ENCODE results near the gene CEP104. TPM values are rescaled to one million over a fixed set of nuclear protein-coding genes. Genes with fewer than 3 reads are reported as not detected.

Gene CEP104
- polyA plus RNA-seq, 3 donors: 8.3 to 25.1 (median 13.0) TPM

DNA sequence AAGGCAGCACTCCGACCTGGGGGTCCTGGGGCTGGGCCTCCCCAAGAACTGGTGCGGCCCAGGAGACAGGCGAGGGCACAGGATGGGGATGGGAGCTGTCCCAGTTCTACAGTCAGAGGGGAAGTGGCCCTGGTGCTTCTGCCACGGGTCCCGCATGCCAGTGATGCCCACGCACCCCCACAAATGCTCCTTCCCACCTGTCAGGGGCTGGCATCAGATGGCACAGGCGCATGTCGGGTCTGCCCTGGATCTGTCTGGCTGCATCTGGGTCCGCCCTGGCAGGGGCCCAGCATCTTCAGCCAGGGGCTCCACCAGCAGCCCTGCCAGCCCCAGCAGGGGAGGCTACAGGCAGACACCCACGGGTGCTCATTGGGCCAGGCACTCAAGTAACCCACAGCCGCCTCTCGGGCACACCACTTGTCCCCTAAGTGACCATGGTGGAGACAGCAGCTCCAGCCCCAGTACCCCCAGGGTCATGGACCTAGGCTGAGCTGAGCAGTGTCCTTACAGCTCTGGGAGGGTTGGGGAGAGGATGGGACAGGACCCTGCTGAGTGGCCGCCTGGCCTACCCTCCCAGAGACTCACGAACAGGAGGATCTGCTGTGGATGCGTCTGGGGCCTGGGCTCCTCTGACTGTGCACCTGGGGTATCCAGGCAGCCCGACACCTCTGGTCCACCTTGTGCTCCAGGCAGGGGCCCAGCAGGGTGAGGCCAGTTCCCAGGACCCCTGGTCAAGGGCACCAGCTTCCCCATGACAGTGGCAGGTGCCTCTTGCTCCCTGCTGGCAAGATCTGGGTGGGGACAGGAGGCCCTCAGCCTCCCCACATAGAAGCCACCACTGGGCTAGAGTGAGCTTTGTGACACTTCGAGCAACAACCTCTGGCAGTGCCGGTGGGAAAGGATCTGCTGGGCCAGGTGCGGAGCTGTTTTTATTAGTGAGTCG is 79.1 kb downstream of the CEP104 start:
- peaks cover 1 to 14% (median 6%) of the 10 kb centered on the region in 3 donors for H3K27me3 Mint-ChIP-seq (ENCODE audit: low read depth in 3 of 3)
- TF ChIP-seq, protein P1, sequence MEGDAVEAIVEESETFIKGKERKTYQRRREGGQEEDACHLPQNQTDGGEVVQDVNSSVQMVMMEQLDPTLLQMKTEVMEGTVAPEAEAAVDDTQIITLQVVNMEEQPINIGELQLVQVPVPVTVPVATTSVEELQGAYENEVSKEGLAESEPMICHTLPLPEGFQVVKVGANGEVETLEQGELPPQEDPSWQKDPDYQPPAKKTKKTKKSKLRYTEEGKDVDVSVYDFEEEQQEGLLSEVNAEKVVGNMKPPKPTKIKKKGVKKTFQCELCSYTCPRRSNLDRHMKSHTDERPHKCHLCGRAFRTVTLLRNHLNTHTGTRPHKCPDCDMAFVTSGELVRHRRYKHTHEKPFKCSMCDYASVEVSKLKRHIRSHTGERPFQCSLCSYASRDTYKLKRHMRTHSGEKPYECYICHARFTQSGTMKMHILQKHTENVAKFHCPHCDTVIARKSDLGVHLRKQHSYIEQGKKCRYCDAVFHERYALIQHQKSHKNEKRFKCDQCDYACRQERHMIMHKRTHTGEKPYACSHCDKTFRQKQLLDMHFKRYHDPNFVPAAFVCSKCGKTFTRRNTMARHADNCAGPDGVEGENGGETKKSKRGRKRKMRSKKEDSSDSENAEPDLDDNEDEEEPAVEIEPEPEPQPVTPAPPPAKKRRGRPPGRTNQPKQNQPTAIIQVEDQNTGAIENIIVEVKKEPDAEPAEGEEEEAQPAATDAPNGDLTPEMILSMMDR (IDR thresholded peaks at IDR 0.05): no peak
- Histone ChIP-seq H3K4me1 (ENCODE audit: control insufficient read depth in 1 of 2, insufficient read depth in 2 of 2, low read length in 2 of 2) (peaks cover 14 to 21% of the 10 kb centered on the region in 2 donors), H3K27ac (ENCODE audit: low read depth in 1 of 2, low read length in 2 of 2) (no peak overlapping the region), H3K36me3 (replicated peaks in 1 of 2; ENCODE audit: control insufficient read depth in 1 of 2, insufficient read depth in 2 of 2, low read length in 2 of 2) (peaks cover 44 to 45% of the 10 kb centered on the region in 2 donors), H4K20me1 (ENCODE audit: insufficient read depth, low read length) (peaks cover 6% of the 10 kb centered on the region), H3K79me2 (ENCODE audit: insufficient read depth, low read length) (no peaks in the 10 kb centered on the region), H3K4me3 (replicated peaks in 1 of 3; ENCODE audit: low read depth in 2 of 3, low read length in 3 of 3) (no peak overlapping the region), H3K9ac (ENCODE audit: insufficient read depth, low read length, poor library complexity, severe bottlenecking) (no peak overlapping the region), H3K9me3 (replicated peaks in 1 of 2; ENCODE audit: control insufficient read depth in 1 of 2, insufficient read depth in 1 of 2, low read length in 2 of 2) (no peaks in the 10 kb centered on the region), H3K27me3 (ENCODE audit: control insufficient read depth in 2 of 2, insufficient read depth in 2 of 2, low read length in 2 of 2) (peaks cover 0 to 8% of the 10 kb centered on the region in 2 donors), H3K4me2 (replicated peaks; ENCODE audit: extremely low read depth, low read length, poor library complexity, severe bottlenecking) (no peak overlapping the region), H2AFZ (ENCODE audit: insufficient read depth, low read depth, low read length, poor library complexity, severe bottlenecking) (no peak overlapping the region)
- H3K36me3 Mint-ChIP-seq: peaks cover 38 to 46% of the 10 kb centered on the region in 2 donors
- H3K4me3 Mint-ChIP-seq: no peak overlapping the region
- H3K9me3 Mint-ChIP-seq: peaks cover 0 to 2% (median 0%) of the 10 kb centered on the region in 7 donors
- H3K4me1 Mint-ChIP-seq: peaks cover 15% of the 10 kb centered on the region
- H3K27ac Mint-ChIP-seq: no peak overlapping the region
- WGBS (ENCODE audit: insufficient coverage): 82% methylated on average over 15 of the region's 20 CpGs
- intact Hi-C loops (cut with micrococcal nuclease): loop anchor here in 1 of 2 donors (10.0 kb wide), 2 partner anchors 127 to 153 kb away; partner anchors contain the start of genes C1orf174 and TPRG1L
- DNase-seq: no peak

DNA sequence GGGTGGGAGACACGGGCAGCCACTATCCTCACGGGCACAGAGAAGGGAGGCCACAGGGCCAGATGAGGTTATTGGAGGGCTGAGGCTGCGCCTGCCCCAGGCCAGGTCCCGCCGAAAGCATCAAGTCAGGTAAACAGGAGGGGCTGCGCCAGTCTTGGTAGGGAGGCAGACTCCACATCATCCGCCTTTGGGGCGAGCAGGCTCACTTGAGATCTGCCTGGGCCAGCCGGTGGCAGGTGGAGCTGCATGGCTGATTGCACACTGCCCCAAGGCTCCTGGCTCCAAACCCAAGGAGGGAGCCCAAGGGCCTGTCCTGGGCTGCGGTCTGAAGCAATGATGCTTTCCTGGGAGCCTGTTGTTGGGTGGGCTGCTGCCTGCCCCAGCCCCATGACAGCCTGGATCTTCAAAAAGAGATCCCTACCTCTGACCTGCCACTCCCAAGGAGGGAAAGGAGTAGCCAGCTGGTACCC is 79.9 kb downstream of the CEP104 start:
- intact Hi-C loops (cut with micrococcal nuclease): loop anchor here in 1 of 2 donors (10.0 kb wide), 2 partner anchors 128 to 152 kb away; partner anchors contain the start of genes C1orf174 and TPRG1L
- peak overlapping the region in 1 of 7 donors; percentile 83 for H3K27ac Mint-ChIP-seq
- H3K79me2 ChIP-seq (ENCODE audit: insufficient read depth, low read length): no peaks in the 10 kb centered on the region
- no peak overlapping the region for H3K27ac ChIP-seq (ENCODE audit: low read depth in 1 of 2, low read length in 2 of 2)
- peaks cover 6% of the 10 kb centered on the region for H4K20me1 ChIP-seq (ENCODE audit: insufficient read depth, low read length)
- no peak overlapping the region for H3K4me2 ChIP-seq (replicated peaks; ENCODE audit: extremely low read depth, low read length, poor library complexity, severe bottlenecking)
- TF ChIP-seq, protein P1 (IDR thresholded peaks at IDR 0.05): no peak
- peaks cover 15% of the 10 kb centered on the region for H3K4me1 Mint-ChIP-seq
- H3K36me3 Mint-ChIP-seq: peaks cover 31 to 38% of the 10 kb centered on the region in 2 donors
- H3K36me3 ChIP-seq (replicated peaks in 1 of 2; ENCODE audit: control insufficient read depth in 1 of 2, insufficient read depth in 2 of 2, low read length in 2 of 2): peaks cover 36 to 37% of the 10 kb centered on the region in 2 donors
- peaks cover 16 to 25% of the 10 kb centered on the region in 2 donors for H3K4me1 ChIP-seq (ENCODE audit: control insufficient read depth in 1 of 2, insufficient read depth in 2 of 2, low read length in 2 of 2)
- H2AFZ ChIP-seq (ENCODE audit: insufficient read depth, low read depth, low read length, poor library complexity, severe bottlenecking): no peak overlapping the region
- H3K9me3 Mint-ChIP-seq: peaks cover 0 to 2% (median 0%) of the 10 kb centered on the region in 7 donors
- H3K27me3 ChIP-seq (ENCODE audit: control insufficient read depth in 2 of 2, insufficient read depth in 2 of 2, low read length in 2 of 2): peaks cover 0 to 9% of the 10 kb centered on the region in 2 donors
- no peaks in the 10 kb centered on the region for H3K9me3 ChIP-seq (replicated peaks in 1 of 2; ENCODE audit: control insufficient read depth in 1 of 2, insufficient read depth in 1 of 2, low read length in 2 of 2)
- DNase-seq: no peak
- no peak overlapping the region for H3K4me3 ChIP-seq (replicated peaks in 1 of 3; ENCODE audit: low read depth in 2 of 3, low read length in 3 of 3)
- peaks cover 0 to 18% (median 7%) of the 10 kb centered on the region in 3 donors for H3K27me3 Mint-ChIP-seq (ENCODE audit: low read depth in 3 of 3)
- no peak overlapping the region for H3K4me3 Mint-ChIP-seq
- WGBS (ENCODE audit: insufficient coverage): 92% methylated on average over 9 of the region's 10 CpGs
- H3K9ac ChIP-seq (ENCODE audit: insufficient read depth, low read length, poor library complexity, severe bottlenecking): no peak overlapping the region
